ENCODE data around the gene NCEH1. TPM values are rescaled to one million over a fixed set of nuclear protein-coding genes. Genes with fewer than 3 reads are reported as not detected.

Gene NCEH1
- total RNA-seq, 1 donor from 2014 or later = 6.5 TPM

GRCh38 chr3:172607305-172608121 is 103.4 kb downstream of the NCEH1 start:
- DNase-seq (ENCODE audit: low spot score) = no peak
- Mint-ChIP-seq H3K9me3 (ENCODE audit: low read depth) (peaks cover 8% of the 10 kb centered on the region), H3K4me1 (ENCODE audit: low read depth) (peaks cover 34% of the 10 kb centered on the region), H3K36me3 (ENCODE audit: low read depth) (peaks cover 6% of the 10 kb centered on the region), H3K27ac (ENCODE audit: unreplicated experiment) (peak overlapping the region; percentile 58), H3K27me3 (ENCODE audit: low read depth) (no peaks in the 10 kb centered on the region), H3K4me3 (ENCODE audit: unreplicated experiment) (no peak overlapping the region)
- TF ChIP-seq, protein P1, sequence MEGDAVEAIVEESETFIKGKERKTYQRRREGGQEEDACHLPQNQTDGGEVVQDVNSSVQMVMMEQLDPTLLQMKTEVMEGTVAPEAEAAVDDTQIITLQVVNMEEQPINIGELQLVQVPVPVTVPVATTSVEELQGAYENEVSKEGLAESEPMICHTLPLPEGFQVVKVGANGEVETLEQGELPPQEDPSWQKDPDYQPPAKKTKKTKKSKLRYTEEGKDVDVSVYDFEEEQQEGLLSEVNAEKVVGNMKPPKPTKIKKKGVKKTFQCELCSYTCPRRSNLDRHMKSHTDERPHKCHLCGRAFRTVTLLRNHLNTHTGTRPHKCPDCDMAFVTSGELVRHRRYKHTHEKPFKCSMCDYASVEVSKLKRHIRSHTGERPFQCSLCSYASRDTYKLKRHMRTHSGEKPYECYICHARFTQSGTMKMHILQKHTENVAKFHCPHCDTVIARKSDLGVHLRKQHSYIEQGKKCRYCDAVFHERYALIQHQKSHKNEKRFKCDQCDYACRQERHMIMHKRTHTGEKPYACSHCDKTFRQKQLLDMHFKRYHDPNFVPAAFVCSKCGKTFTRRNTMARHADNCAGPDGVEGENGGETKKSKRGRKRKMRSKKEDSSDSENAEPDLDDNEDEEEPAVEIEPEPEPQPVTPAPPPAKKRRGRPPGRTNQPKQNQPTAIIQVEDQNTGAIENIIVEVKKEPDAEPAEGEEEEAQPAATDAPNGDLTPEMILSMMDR (IDR thresholded peaks at IDR 0.05) = no peak

DNA sequence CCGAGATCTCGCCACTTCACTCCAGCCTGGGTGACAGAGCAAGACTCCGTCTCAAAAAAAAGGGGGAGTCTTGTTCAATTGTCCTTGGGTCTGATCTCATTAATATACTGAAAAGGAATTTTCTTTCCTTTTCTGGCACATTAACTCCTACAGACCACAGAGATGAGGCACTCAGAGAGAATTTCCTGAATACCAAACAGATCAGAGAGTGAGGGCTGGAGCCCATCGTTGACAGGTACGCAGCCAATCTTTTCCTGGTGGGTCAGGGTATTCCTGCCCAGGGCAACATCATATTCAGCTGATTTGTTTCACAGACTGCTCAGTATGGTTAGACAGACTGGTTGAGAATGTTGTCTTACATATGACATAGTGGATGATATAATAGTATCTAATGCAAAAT is 104.8 kb downstream of the NCEH1 start:
- peaks cover 5% of the 10 kb centered on the region for H3K36me3 Mint-ChIP-seq (ENCODE audit: low read depth)
- H3K9me3 Mint-ChIP-seq (ENCODE audit: low read depth) = peaks cover 7% of the 10 kb centered on the region
- H3K4me3 Mint-ChIP-seq (ENCODE audit: unreplicated experiment) = no peak overlapping the region
- TF ChIP-seq, protein P1 (IDR thresholded peaks at IDR 0.05) = no peak
- H3K27ac Mint-ChIP-seq (ENCODE audit: unreplicated experiment) = peak overlapping the region; percentile 67
- no peaks in the 10 kb centered on the region for H3K27me3 Mint-ChIP-seq (ENCODE audit: low read depth)
- peaks cover 34% of the 10 kb centered on the region for H3K4me1 Mint-ChIP-seq (ENCODE audit: low read depth)
- DNase-seq (ENCODE audit: low spot score) = no peak

DNA sequence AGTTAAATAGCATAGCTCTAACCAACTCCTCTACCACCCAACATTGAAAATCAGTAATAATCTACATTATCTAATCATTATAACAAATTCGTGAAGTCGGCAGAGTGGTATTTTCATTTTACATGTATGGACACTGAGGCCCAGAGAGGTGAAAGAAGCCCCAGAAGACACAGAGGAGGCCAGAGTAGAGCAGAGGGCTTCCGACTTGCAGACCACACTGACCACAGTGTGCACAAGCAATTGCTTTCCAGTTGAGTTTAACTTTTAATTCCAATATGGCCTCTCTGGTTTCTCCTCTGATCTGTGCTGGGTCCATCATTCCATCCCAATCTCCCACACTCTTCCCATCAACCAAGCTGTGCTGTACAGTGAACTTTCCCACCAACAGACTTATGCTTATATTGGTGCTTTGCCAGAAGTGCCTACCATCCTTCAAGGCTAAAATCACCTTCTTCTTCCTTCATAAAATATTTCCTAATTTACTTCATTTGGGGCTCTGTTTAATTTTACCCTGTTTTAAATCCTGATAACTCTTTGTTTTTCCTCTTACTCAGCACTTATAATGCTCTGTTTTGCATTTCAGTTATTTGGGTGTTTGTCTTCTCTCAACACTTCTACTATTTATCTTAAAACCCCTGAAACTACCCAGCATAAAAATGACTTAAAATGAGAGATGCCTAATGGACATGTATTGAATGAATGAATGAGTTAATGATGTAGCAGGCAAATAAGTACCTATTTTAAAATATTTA is 105.8 kb downstream of the NCEH1 start:
- peaks cover 34% of the 10 kb centered on the region for H3K4me1 Mint-ChIP-seq (ENCODE audit: low read depth)
- H3K4me3 Mint-ChIP-seq (ENCODE audit: unreplicated experiment) = no peak overlapping the region
- peak overlapping the region; percentile 39 for H3K27ac Mint-ChIP-seq (ENCODE audit: unreplicated experiment)
- H3K36me3 Mint-ChIP-seq (ENCODE audit: low read depth) = no peaks in the 10 kb centered on the region
- no peak for DNase-seq (ENCODE audit: low spot score)
- TF ChIP-seq, protein P1 (IDR thresholded peaks at IDR 0.05) = no peak
- H3K9me3 Mint-ChIP-seq (ENCODE audit: low read depth) = no peaks in the 10 kb centered on the region
- no peaks in the 10 kb centered on the region for H3K27me3 Mint-ChIP-seq (ENCODE audit: low read depth)

DNA sequence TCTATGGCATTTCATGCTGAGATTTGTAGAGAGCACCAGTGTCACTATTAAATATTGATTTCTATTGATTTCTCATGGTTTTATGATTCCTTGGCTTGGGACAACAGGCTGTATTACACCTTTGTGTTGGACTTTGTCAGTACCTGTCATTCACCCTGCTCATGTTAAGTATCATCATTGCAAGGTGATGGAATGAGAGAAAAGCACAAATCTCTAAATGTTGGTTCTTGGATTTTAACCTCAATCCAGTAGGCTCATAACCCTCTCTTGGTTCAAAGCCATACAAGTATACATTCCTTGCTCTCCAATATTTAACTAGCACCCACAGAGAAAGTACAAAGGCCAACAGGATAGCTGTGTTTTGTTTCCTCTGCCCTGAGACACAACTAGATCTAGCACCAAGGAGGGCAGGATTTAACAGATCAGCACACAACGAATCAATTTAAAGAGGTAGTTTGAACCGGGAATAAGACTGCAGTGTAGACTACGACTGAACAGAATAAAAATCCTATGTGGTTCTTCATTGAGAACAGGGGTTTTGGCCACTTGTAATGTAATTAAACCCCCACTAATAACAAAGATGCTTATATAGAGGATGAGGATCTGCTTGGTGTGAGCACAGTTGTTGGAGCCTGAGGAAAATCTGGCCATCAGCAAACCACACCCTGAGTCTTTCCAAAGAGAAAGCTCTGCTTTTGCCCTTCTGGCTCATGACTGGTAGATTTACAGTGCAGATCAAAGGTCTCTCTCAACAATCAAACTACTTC is 109.6 kb downstream of the NCEH1 start:
- TF ChIP-seq, protein P1 (IDR thresholded peaks at IDR 0.05) = no peak
- peaks cover 4% of the 10 kb centered on the region for H3K9me3 Mint-ChIP-seq (ENCODE audit: low read depth)
- no peaks in the 10 kb centered on the region for H3K36me3 Mint-ChIP-seq (ENCODE audit: low read depth)
- peaks cover 19% of the 10 kb centered on the region for H3K4me1 Mint-ChIP-seq (ENCODE audit: low read depth)
- H3K4me3 Mint-ChIP-seq (ENCODE audit: unreplicated experiment) = no peak overlapping the region
- H3K27ac Mint-ChIP-seq (ENCODE audit: unreplicated experiment) = no peak overlapping the region
- no peak for DNase-seq (ENCODE audit: low spot score)
- H3K27me3 Mint-ChIP-seq (ENCODE audit: low read depth) = no peaks in the 10 kb centered on the region

DNA sequence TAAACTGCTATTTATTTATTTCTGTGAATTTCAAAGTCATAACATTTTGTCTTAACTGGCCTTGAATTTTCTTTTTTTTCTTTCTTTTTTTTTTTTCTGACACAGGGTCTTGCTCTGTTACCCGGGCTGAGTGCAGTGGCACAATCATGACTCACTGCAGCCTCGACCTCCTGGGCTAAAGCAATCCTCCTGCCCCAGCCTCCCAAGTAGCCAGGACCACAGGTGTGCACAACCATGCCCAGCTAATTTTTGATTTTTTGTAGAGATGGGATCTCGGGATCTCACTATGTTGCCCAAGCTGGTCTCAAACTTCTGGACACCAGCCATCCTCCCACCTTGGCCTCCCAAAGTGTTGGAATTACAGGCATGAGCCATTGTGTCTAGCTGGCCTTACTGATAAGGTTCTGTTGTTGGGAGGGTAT is 110.2 kb downstream of the NCEH1 start:
- no peak overlapping the region for H3K27ac Mint-ChIP-seq (ENCODE audit: unreplicated experiment)
- no peak for DNase-seq (ENCODE audit: low spot score)
- no peak overlapping the region for H3K4me3 Mint-ChIP-seq (ENCODE audit: unreplicated experiment)
- no peaks in the 10 kb centered on the region for H3K36me3 Mint-ChIP-seq (ENCODE audit: low read depth)
- H3K9me3 Mint-ChIP-seq (ENCODE audit: low read depth) = peaks cover 4% of the 10 kb centered on the region
- TF ChIP-seq, protein P1 (IDR thresholded peaks at IDR 0.05) = no peak
- peaks cover 19% of the 10 kb centered on the region for H3K4me1 Mint-ChIP-seq (ENCODE audit: low read depth)
- H3K27me3 Mint-ChIP-seq (ENCODE audit: low read depth) = no peaks in the 10 kb centered on the region
